Caco-2 (cell line): ENCODE results near the gene TMPRSS11A. TPM values are rescaled to one million over a fixed set of nuclear protein-coding genes. Genes with fewer than 3 reads are reported as not detected.

Experiments used
- BruUV-seq: library from RNA; stranded (reverse); fragments of 400-500 nt; replicated peaks from 2 replicates; lab custom pipeline; 2021; lab: Mats Ljungman, UMichigan
- CTCF ChIA-PET: fragments of 300-600 bp; sonication (Branson Sonifier 250); formaldehyde crosslinking; loops from one replicate; lab custom pipeline; 2022; ENCODE audit warnings: antibody characterized with exemption; lab: Charles Lee
- POLR2A ChIA-PET: fragments of 300-600 bp; sonication (Branson Sonifier 250); formaldehyde crosslinking; loops from one replicate; lab custom pipeline; 2022; ENCODE audit warnings: antibody characterized with exemption; lab: Charles Lee
- DNase-seq, 2 experiments: peaks; one replicate each; pipeline versions ENCODE4 v3.0.0 to v3.0.0-alpha.2; 2020 to 2022
- H3K27me3 ChIP-seq: replicated peaks from 2 replicates; pipeline ENCODE4 v1.6.0; 2011; ENCODE audit warnings: low read length; ENCODE audit not compliant: control insufficient read depth, insufficient read depth
- H3K36me3 ChIP-seq: 2 replicates; pipeline ENCODE4 v1.5.1; 2011; ENCODE audit warnings: low read length; ENCODE audit not compliant: control insufficient read depth, insufficient read depth
- H3K4me1 ChIP-seq: fragments of 250-450 bp; sonication (Bioruptor Pico); 2 replicates; pipeline ENCODE4 v1.5.1; 2020; ENCODE audit warnings: mild to moderate bottlenecking
- H3K4me3 ChIP-seq: 2 replicates; pipeline ENCODE4 v1.5.1; 2011; ENCODE audit warnings: low read depth, mild to moderate bottlenecking, control low read depth, low read length
- H3K9me3 ChIP-seq: fragments of 250-450 bp; sonication (Bioruptor Pico); 2 replicates; pipeline ENCODE4 v1.5.1; 2020; ENCODE audit warnings: mild to moderate bottlenecking, moderate library complexity
- H3K27ac Mint-ChIP-seq: one replicate; pipeline ENCODE4 v1.8.0; 2022; ENCODE audit warnings: mixed read lengths; ENCODE audit not compliant: unreplicated experiment
- H3K27me3 Mint-ChIP-seq: one replicate; pipeline ENCODE4 v1.8.0; 2022; ENCODE audit warnings: mixed read lengths; ENCODE audit not compliant: insufficient read depth, unreplicated experiment
- H3K36me3 Mint-ChIP-seq: one replicate; pipeline ENCODE4 v1.8.0; 2022; ENCODE audit warnings: mild to moderate bottlenecking, mixed read lengths; ENCODE audit not compliant: insufficient read depth, unreplicated experiment
- H3K4me1 Mint-ChIP-seq: one replicate; pipeline ENCODE4 v1.8.0; 2022; ENCODE audit warnings: low read depth, mixed read lengths; ENCODE audit not compliant: unreplicated experiment
- H3K4me3 Mint-ChIP-seq: one replicate; pipeline ENCODE4 v1.8.0; 2022; ENCODE audit warnings: mild to moderate bottlenecking, moderate library complexity, mixed read lengths; ENCODE audit not compliant: unreplicated experiment
- H3K9me3 Mint-ChIP-seq: one replicate; pipeline ENCODE4 v1.8.0; 2022; ENCODE audit warnings: mixed read lengths; ENCODE audit not compliant: unreplicated experiment
- intact Hi-C: fragments of 100-400 bp; cut with micrococcal nuclease; formaldehyde crosslinking; loops from one replicate; pipeline ENCODE4 v1.10.0; 2022; ENCODE audit not compliant: unreplicated experiment
- total RNA-seq: library from RNA; stranded (reverse); gene quantifications from 2 replicates; pipeline ENCODE4 v1.2.3, GENCODE V29; 2022
- TF ChIP-seq, protein P1 (sequence below), 2 experiments: fragments of 200-600 bp in 1 of 2; IDR thresholded peaks; 1 replicate in 1 of 2; 2 replicates in 1 of 2; pipeline versions ENCODE4 v1.5.1 to v1.8.0; 2011 to 2022; ENCODE audit warnings: antibody characterized with exemption in 1 of 2, control low read depth in 1 of 2, inconsistent platforms in 1 of 2, low read depth in 1 of 2, low read length in 1 of 2, mild to moderate bottlenecking in 1 of 2, moderate library complexity in 1 of 2; ENCODE audit not compliant: insufficient read depth in 1 of 2, severe bottlenecking in 1 of 2, unreplicated experiment in 1 of 2

Gene TMPRSS11A
- total RNA-seq, 1 experiment from 2014 or later: not detected

- TF ChIP-seq, protein P1, sequence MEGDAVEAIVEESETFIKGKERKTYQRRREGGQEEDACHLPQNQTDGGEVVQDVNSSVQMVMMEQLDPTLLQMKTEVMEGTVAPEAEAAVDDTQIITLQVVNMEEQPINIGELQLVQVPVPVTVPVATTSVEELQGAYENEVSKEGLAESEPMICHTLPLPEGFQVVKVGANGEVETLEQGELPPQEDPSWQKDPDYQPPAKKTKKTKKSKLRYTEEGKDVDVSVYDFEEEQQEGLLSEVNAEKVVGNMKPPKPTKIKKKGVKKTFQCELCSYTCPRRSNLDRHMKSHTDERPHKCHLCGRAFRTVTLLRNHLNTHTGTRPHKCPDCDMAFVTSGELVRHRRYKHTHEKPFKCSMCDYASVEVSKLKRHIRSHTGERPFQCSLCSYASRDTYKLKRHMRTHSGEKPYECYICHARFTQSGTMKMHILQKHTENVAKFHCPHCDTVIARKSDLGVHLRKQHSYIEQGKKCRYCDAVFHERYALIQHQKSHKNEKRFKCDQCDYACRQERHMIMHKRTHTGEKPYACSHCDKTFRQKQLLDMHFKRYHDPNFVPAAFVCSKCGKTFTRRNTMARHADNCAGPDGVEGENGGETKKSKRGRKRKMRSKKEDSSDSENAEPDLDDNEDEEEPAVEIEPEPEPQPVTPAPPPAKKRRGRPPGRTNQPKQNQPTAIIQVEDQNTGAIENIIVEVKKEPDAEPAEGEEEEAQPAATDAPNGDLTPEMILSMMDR (IDR thresholded peaks at IDR 0.05; ENCODE audit: insufficient read depth in 1 of 2, low read depth in 1 of 2, low read length in 1 of 2, severe bottlenecking in 1 of 2, unreplicated experiment in 1 of 2): no peak
- H3K27me3 ChIP-seq: no peaks in the 10 kb centered on the region
- CTCF ChIA-PET: no interaction called here
- no peaks in the 10 kb centered on the region for H3K9me3 Mint-ChIP-seq
- no peaks in the 10 kb centered on the region for H3K36me3 Mint-ChIP-seq
- no peak for DNase-seq
- intact Hi-C loops: loop anchor here (5.0 kb wide), 2 partner anchors 112 to 302 kb away; no protein-coding TSS in a partner anchor
- H3K4me3 Mint-ChIP-seq: no peak overlapping the region
- H3K4me1 Mint-ChIP-seq: no peaks in the 10 kb centered on the region
- no peaks in the 10 kb centered on the region for H3K4me1 ChIP-seq
- no peaks in the 10 kb centered on the region for H3K36me3 ChIP-seq
- POLR2A ChIA-PET: no interaction called here
- H3K4me3 ChIP-seq: no peak overlapping the region
- no peaks in the 10 kb centered on the region for H3K9me3 ChIP-seq
- peaks cover 5% of the 10 kb centered on the region for H3K27me3 Mint-ChIP-seq
- BruUV-seq: no TSS peak
- no peak overlapping the region for H3K27ac Mint-ChIP-seq
Measured at GRCh38 chr4:67874986-67875385, 88.3 kb downstream of the TMPRSS11A start.

- no peaks in the 10 kb centered on the region for H3K9me3 ChIP-seq
- no peaks in the 10 kb centered on the region for H3K36me3 ChIP-seq
- Mint-ChIP-seq H3K4me1 (no peaks in the 10 kb centered on the region), H3K27ac (no peak overlapping the region), H3K36me3 (no peaks in the 10 kb centered on the region), H3K9me3 (no peaks in the 10 kb centered on the region), H3K4me3 (no peak overlapping the region), H3K27me3 (peaks cover 5% of the 10 kb centered on the region)
- H3K4me1 ChIP-seq: no peaks in the 10 kb centered on the region
- POLR2A ChIA-PET: no interaction called here
- no peak overlapping the region for H3K4me3 ChIP-seq
- CTCF ChIA-PET: no interaction called here
- TF ChIP-seq, protein P1 (IDR thresholded peaks at IDR 0.05; ENCODE audit: insufficient read depth in 1 of 2, low read depth in 1 of 2, low read length in 1 of 2, severe bottlenecking in 1 of 2, unreplicated experiment in 1 of 2): no peak
- DNase-seq: no peak
- intact Hi-C loops: loop anchor here (5.0 kb wide), 2 partner anchors 114 to 304 kb away; no protein-coding TSS in a partner anchor
- no TSS peak for BruUV-seq
- no peaks in the 10 kb centered on the region for H3K27me3 ChIP-seq
Measured at GRCh38 chr4:67873116-67873515, 90.2 kb downstream of the TMPRSS11A start.

- H3K4me1 Mint-ChIP-seq: no peaks in the 10 kb centered on the region
- H3K4me3 ChIP-seq: no peak overlapping the region
- no peak overlapping the region for H3K4me3 Mint-ChIP-seq
- H3K27ac Mint-ChIP-seq: no peak overlapping the region
- POLR2A ChIA-PET: no interaction called here
- BruUV-seq: no TSS peak
- H3K9me3 Mint-ChIP-seq: no peaks in the 10 kb centered on the region
- peak in 1 of 2 experiments; percentile 32 for DNase-seq
- H3K36me3 ChIP-seq: no peaks in the 10 kb centered on the region
- H3K36me3 Mint-ChIP-seq: no peaks in the 10 kb centered on the region
- no peaks in the 10 kb centered on the region for H3K4me1 ChIP-seq
- CTCF ChIA-PET: no interaction called here
- peaks cover 3% of the 10 kb centered on the region for H3K27me3 Mint-ChIP-seq
- no peaks in the 10 kb centered on the region for H3K9me3 ChIP-seq
- H3K27me3 ChIP-seq: no peaks in the 10 kb centered on the region
- intact Hi-C loops: loop anchor here (1.0 to 5.0 kb wide), 3 partner anchors 38 to 305 kb away; no protein-coding TSS in a partner anchor
- TF ChIP-seq, protein P1 (IDR thresholded peaks at IDR 0.05; ENCODE audit: insufficient read depth in 1 of 2, low read depth in 1 of 2, low read length in 1 of 2, severe bottlenecking in 1 of 2, unreplicated experiment in 1 of 2): peak; percentile 24 to 32
Measured at GRCh38 chr4:67871867-67872266, 91.4 kb downstream of the TMPRSS11A start.
